ENCODE results near the gene UBE3C.
"Not testable (repeated sequence)": the region's sequence is repeated elsewhere in the genome, so short reads cannot be mapped to it uniquely, and the experiment has no call there.

Gene UBE3C

DNA sequence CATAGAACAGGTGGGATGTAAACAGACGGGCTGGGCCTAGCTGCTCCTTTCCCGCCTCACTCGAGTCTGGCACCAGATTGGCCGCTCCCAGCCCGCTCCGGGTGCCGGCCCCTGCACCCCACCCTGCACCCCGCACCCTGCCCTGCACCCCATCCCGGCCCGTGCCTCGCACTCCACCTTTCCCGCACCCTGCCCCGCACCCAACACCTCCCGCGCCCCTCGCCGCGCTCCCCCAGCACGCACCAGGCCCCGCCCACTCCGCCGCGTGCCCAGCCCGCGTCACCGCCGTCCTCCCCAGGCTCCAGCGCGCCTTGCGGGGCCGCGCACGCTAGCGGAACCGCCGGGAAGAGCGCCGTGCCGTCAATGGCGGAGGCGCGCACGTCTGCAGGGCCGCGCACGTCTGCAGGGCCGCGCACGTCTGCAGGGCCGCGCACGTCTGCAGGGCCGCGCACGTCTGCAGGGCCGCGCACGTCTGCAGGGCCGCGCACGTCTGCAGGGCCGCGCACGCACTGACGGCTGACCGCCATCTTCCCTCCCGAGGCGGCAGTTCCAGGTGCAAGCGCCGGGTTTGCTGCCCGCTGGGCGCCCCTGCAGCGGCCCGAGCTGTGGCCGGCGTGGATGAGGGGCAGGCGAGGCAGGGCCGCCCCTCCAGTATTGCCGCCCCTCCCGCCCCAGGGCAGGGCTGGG, at the start of gene UBE3C:
UBE3C (plus strand) TSS at position 503 of the 687 bp plus-strand sequence. CDS start 347 bp downstream, outside the sequence.
- Mint-ChIP-seq H3K4me1 (ENCODE audit: low read depth) (peaks cover 45% of the 10 kb centered on the region), H3K9me3 (no peaks in the 10 kb centered on the region), H3K27ac (peak within 1 kb of the TSS; percentile 92), H3K27me3 (no peaks in the 10 kb centered on the region), H3K4me3 (peak within 1 kb of the TSS; percentile 84), H3K36me3 (ENCODE audit: low read depth) (peaks cover 42% of the 10 kb centered on the region)
- DNase-seq, result peak; percentile 95

- no peak for DNase-seq
- no peaks in the 10 kb centered on the region for H3K36me3 Mint-ChIP-seq (ENCODE audit: low read depth)
- H3K9me3 Mint-ChIP-seq, result peaks cover 7% of the 10 kb centered on the region
- H3K4me1 Mint-ChIP-seq (ENCODE audit: low read depth), result no peaks in the 10 kb centered on the region
- H3K27ac Mint-ChIP-seq, result no peak overlapping the region
- peaks cover 34% of the 10 kb centered on the region for H3K27me3 Mint-ChIP-seq
- no peak overlapping the region for H3K4me3 Mint-ChIP-seq
Measured at GRCh38 chr7:157089100-157089610, 49.6 kb upstream of the UBE3C start.

DNA sequence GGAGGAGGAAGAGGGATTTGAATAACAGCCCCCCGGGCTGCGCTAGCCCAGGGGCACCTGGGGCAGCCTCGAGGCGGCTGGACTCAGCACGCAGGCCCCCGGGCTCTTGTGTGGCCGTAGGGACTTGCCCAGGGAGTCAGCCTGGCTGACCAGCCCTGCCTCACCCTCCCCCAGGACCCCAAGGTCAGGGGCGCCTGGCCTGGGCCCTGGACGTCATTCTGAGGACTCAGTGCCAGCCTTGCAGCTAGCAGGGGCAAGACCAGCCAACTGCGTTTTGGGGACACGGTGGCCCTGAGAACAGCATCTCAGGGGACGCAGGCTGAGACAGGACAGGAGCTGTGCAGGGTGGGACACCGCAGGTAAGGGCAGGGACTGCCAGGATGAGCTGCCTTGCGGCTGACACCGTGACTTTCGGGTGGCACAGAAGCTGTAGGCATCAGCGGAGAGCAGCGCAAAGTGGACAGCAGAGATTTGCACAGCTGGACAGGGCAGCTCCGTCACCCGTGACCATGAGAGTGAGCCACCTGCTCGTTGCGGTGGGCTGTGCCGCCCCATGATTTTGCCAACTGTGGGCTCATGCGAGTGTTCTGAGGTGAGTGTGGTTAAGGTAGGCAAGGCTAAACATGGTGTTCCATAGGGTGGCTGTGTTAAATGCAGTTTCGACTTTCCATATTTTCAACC, 48.1 kb upstream of the UBE3C start:
- no peak overlapping the region for H3K4me3 Mint-ChIP-seq
- no peak overlapping the region for H3K27ac Mint-ChIP-seq
- H3K4me1 Mint-ChIP-seq (ENCODE audit: low read depth), result no peaks in the 10 kb centered on the region
- H3K36me3 Mint-ChIP-seq (ENCODE audit: low read depth), result no peaks in the 10 kb centered on the region
- peaks cover 7% of the 10 kb centered on the region for H3K9me3 Mint-ChIP-seq
- peaks cover 33% of the 10 kb centered on the region for H3K27me3 Mint-ChIP-seq
- no peak for DNase-seq

GRCh38 chr7:157096286-157097055, 42.3 kb upstream of the UBE3C start:
- no peak for DNase-seq
- Mint-ChIP-seq H3K4me3 (no peak overlapping the region), H3K4me1 (ENCODE audit: low read depth) (no peaks in the 10 kb centered on the region), H3K27me3 (peaks cover 5% of the 10 kb centered on the region), H3K27ac (no peak overlapping the region), H3K36me3 (ENCODE audit: low read depth) (no peaks in the 10 kb centered on the region), H3K9me3 (peaks cover 5% of the 10 kb centered on the region)

GRCh38 chr7:157097056-157097329, 41.7 kb upstream of the UBE3C start:
- H3K27me3 Mint-ChIP-seq, result peaks cover 7% of the 10 kb centered on the region
- no peak overlapping the region for H3K27ac Mint-ChIP-seq
- H3K9me3 Mint-ChIP-seq, result peaks cover 5% of the 10 kb centered on the region
- H3K4me3 Mint-ChIP-seq, result no peak overlapping the region
- no peaks in the 10 kb centered on the region for H3K36me3 Mint-ChIP-seq (ENCODE audit: low read depth)
- DNase-seq, result no peak
- H3K4me1 Mint-ChIP-seq (ENCODE audit: low read depth), result no peaks in the 10 kb centered on the region

DNA sequence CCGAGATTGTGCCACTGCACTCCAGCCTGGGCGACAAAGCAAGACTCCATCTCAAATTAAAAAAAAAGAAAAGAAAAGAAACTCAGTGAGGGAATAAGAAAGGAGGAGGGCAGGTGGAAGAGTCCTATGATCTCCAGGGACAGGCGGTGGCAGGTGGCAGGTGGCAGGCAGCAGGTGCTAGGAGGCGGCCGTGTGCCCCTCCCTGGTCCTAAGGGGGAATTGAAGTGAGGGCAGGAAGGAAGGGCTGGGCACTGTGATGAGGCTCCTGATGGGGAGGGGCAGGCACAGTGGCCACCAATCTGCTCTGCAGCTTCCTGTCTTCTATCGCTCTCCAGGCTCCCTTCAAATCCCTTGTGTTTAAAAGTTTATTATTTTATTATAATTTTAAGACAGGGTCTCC, 41.2 kb upstream of the UBE3C start:
- Mint-ChIP-seq H3K9me3 (peaks cover 5% of the 10 kb centered on the region), H3K27me3 (peaks cover 11% of the 10 kb centered on the region), H3K4me3 (no peak overlapping the region), H3K4me1 (ENCODE audit: low read depth) (no peaks in the 10 kb centered on the region), H3K36me3 (ENCODE audit: low read depth) (no peaks in the 10 kb centered on the region), H3K27ac (no peak overlapping the region)
- DNase-seq, result no peak

- not testable (repeated sequence) for H3K27ac Mint-ChIP-seq; H3K36me3 Mint-ChIP-seq (ENCODE audit: low read depth); H3K9me3 Mint-ChIP-seq; H3K4me3 Mint-ChIP-seq; DNase-seq; H3K4me1 Mint-ChIP-seq (ENCODE audit: low read depth)
- peaks cover 20% of the 10 kb centered on the region for H3K27me3 Mint-ChIP-seq
Measured at GRCh38 chr7:157100005-157100404, 38.7 kb upstream of the UBE3C start.

DNA sequence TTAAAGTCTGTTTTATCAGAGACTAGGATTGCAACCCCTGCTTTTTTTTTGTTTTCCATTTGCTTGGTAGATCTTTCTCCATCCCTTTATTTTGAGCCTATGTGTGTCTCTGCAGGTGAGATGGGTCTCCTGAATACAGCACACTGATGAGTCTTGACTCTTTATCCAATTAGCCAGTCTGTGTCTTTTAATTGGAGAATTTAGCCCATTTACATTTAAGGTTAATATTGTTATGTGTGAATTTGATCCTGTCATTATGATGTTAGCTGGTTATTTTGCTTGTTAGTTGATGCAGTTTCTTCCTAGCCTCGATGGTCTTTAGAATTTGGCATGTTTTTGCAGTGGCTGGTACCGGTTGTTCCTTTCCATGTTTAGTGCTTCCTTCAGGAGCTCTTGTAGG, 35.1 kb upstream of the UBE3C start:
- Mint-ChIP-seq H3K27me3 (peaks cover 44% of the 10 kb centered on the region), H3K9me3 (peaks cover 15% of the 10 kb centered on the region)
- H3K36me3 Mint-ChIP-seq (ENCODE audit: low read depth); H3K4me1 Mint-ChIP-seq (ENCODE audit: low read depth); H3K4me3 Mint-ChIP-seq; H3K27ac Mint-ChIP-seq; DNase-seq: not testable (repeated sequence)

DNA sequence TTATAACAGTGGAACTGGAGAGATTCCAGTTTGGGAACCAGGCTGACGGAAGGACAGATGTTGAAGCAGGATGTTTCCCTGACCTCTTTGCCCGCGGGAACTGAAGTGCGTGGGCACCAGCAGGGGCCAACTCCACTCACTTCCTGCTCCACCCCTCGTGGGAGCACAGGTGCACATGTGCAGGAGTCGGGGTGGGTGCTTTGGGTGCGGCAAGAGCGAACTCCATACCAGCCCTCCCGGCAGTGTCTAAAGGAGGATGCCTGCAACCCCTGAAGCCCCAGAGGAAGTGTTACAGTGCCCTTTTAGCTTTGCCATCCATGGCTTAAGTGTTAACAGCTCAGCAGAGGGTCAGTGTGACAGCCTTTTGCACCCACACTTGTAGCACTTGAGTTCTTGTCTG, 27.4 kb upstream of the UBE3C start:
- H3K4me1 Mint-ChIP-seq (ENCODE audit: low read depth), result peaks cover 3% of the 10 kb centered on the region
- no peak overlapping the region for H3K4me3 Mint-ChIP-seq
- no peak for DNase-seq
- peaks cover 59% of the 10 kb centered on the region for H3K27me3 Mint-ChIP-seq
- no peak overlapping the region for H3K27ac Mint-ChIP-seq
- peaks cover 9% of the 10 kb centered on the region for H3K9me3 Mint-ChIP-seq
- no peaks in the 10 kb centered on the region for H3K36me3 Mint-ChIP-seq (ENCODE audit: low read depth)

DNA sequence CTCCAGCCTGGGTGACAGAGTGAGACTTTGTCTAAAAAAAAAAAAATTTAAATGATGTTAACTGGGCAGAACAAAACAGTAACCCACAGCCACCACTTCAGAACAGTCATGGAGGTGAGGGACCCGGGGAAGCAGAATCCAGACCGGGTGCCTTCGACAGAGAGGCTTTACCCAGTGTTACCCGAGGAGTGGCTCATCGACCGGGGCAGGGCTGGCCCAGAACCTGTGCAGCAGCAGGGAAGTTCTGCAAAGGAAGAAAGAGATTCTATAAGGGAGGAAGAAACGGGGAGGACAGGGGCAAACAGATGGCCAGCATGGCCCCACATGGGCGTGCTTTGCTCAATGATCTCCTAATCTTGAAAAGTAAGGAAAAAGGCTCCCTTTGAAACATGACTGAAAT, 26.0 kb upstream of the UBE3C start:
- Mint-ChIP-seq H3K4me1 (ENCODE audit: low read depth) (peaks cover 3% of the 10 kb centered on the region), H3K27me3 (peaks cover 52% of the 10 kb centered on the region), H3K4me3 (no peak overlapping the region), H3K36me3 (ENCODE audit: low read depth) (no peaks in the 10 kb centered on the region), H3K27ac (no peak overlapping the region), H3K9me3 (peaks cover 9% of the 10 kb centered on the region)
- DNase-seq, result no peak

GRCh38 chr7:157113607-157114006, 25.1 kb upstream of the UBE3C start:
- Mint-ChIP-seq H3K36me3 (ENCODE audit: low read depth) (no peaks in the 10 kb centered on the region), H3K27me3 (peaks cover 43% of the 10 kb centered on the region), H3K4me3 (no peak overlapping the region), H3K9me3 (peaks cover 12% of the 10 kb centered on the region), H3K4me1 (ENCODE audit: low read depth) (peaks cover 3% of the 10 kb centered on the region), H3K27ac (no peak overlapping the region)
- DNase-seq, result no peak

- H3K4me1 Mint-ChIP-seq (ENCODE audit: low read depth), result peaks cover 3% of the 10 kb centered on the region
- no peak overlapping the region for H3K27ac Mint-ChIP-seq
- no peak for DNase-seq
- peaks cover 12% of the 10 kb centered on the region for H3K9me3 Mint-ChIP-seq
- peaks cover 19% of the 10 kb centered on the region for H3K27me3 Mint-ChIP-seq
- no peak overlapping the region for H3K4me3 Mint-ChIP-seq
- H3K36me3 Mint-ChIP-seq (ENCODE audit: low read depth), result no peaks in the 10 kb centered on the region
Measured at GRCh38 chr7:157116762-157117161, 22.0 kb upstream of the UBE3C start.

- no peak overlapping the region for H3K4me3 Mint-ChIP-seq
- H3K9me3 Mint-ChIP-seq, result peaks cover 12% of the 10 kb centered on the region
- peaks cover 3% of the 10 kb centered on the region for H3K4me1 Mint-ChIP-seq (ENCODE audit: low read depth)
- peaks cover 12% of the 10 kb centered on the region for H3K27me3 Mint-ChIP-seq
- no peaks in the 10 kb centered on the region for H3K36me3 Mint-ChIP-seq (ENCODE audit: low read depth)
- H3K27ac Mint-ChIP-seq, result no peak overlapping the region
- no peak for DNase-seq
Measured at GRCh38 chr7:157117796-157118195, 20.9 kb upstream of the UBE3C start.

DNA sequence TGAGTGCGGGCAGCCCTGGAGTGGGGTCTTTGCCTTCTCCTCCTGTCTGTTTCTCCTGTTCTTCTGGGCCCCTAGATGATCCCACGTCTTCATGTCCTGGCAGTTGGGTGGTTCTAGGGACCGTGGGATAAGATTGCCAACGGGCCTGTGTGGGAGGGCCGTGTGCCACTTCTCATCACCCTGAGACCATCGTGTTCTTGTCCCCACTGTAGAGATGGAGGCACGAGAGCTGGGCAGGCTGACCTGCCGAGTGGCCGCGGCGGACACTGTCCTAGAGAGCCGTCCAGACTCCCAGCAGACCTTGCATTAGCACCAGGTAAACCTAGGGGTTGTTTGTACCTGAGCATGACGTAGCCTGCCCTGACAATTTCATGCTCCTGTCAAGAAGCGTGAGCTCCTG, 18.5 kb upstream of the UBE3C start:
- H3K27ac Mint-ChIP-seq, result no peak overlapping the region
- DNase-seq, result no peak

GRCh38 chr7:157121184-157121715, 17.5 kb upstream of the UBE3C start:
- peaks cover 3% of the 10 kb centered on the region for H3K9me3 Mint-ChIP-seq
- no peaks in the 10 kb centered on the region for H3K36me3 Mint-ChIP-seq (ENCODE audit: low read depth)
- no peaks in the 10 kb centered on the region for H3K27me3 Mint-ChIP-seq
- no peak overlapping the region for H3K27ac Mint-ChIP-seq
- no peaks in the 10 kb centered on the region for H3K4me1 Mint-ChIP-seq (ENCODE audit: low read depth)
- DNase-seq, result no peak
- no peak overlapping the region for H3K4me3 Mint-ChIP-seq

More for the DNA sequence above, 18.5 kb upstream of the UBE3C start:
- Mint-ChIP-seq H3K4me3 (no peak overlapping the region), H3K36me3 (ENCODE audit: low read depth) (no peaks in the 10 kb centered on the region), H3K27me3 (peaks cover 6% of the 10 kb centered on the region), H3K9me3 (peaks cover 3% of the 10 kb centered on the region), H3K4me1 (ENCODE audit: low read depth) (no peaks in the 10 kb centered on the region)

Measured in activated T-cell treated with anti-CD3 and anti-CD28 coated beads, Interleukin-2, amount 50 U/mL, for 24 hours (primary cell).